ENCODE data around the gene TLR9.

The TLR9 gene

DNA sequence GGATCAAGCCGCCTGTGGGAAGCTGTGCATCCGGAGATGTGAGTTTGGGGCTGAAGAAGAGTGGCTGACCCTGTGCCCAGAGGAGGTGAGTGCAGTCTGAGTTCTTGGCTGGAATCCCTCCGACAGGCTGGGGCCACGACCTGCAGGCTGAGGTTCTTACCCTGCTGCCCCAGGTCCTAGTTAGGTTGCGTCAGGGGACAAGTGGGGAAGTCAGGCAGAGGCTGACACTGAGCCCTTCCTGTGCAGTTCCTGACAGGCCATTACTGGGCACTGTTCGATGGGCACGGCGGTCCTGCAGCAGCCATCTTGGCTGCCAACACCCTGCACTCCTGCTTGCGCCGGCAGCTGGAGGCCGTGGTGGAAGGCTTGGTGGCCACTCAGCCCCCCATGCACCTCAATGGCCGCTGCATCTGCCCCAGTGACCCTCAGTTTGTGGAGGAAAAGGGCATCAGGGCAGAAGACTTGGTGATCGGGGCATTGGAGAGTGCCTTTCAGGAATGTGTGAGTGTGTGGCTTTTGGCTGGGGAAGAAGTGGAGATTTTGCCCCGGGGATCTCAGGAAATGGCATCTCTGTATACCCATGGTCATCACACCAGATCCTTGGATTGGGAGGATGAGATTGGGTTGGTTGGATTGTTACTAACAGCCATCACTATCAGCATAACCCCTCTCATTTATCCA is 21.4 kb upstream of the TLR9 start:
- no peak for DNase-seq (ENCODE audit: low spot score)

DNA sequence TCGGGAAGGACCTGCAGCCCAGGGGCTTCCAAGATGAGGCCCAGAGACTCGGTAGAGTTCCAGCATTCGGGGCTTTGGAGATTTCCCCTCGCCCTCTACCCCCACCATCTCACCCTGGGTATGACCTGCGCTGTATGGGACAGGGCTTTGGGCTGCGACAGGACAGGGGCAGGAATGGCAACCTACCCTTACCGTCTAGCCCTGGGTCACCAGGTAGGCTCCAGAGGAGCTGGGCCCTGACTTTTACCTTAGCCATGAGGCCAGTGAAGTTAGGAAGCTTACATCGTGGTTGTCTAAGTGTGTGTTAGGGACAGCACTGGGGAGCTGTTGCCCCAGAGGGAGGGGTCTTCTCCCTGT is 20.8 kb upstream of the TLR9 start:
- no peak for DNase-seq (ENCODE audit: low spot score)

DNA sequence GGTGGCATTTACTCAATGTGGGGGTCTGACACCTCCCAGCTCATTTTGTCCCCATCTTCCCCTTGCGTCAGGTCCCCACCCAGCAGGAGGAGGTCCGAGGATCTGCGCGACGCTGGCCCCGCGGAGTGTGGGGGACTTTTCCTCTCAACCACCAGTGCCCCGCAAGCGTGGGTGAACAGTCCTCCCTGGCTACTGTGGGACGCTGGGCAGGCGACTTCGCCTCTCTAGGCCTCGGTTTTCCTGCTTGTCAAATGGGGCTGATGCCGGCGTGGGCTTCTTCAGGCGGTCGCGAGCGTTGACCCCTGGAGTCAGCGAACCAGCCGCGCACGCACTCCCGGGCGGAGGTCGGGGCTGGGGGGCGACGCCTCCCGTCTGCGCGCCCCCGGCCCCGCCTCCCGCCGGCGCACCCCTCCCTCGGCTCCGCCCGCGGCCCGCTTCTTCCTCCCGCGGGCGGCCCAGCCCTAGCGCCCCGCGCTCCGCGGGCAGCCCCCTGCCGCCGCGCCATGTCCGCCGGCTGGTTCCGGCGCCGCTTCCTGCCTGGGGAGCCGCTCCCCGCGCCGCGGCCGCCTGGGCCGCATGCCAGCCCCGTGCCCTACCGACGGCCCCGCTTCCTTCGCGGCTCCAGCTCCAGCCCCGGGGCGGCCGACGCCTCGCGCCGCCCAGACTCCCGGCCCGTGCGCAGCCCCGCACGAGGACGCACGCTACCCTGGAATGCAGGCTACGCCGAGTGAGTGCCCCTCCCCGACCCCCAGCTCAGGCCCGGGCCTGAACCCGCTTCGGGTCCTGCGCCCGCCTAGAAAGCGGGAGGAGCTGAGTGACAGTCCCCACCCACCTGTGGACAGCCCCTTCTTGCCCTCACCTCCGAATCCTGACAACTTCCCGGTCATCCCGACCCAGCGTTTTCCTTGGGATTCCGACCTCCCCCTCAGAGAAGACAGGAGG is 20.1 kb upstream of the TLR9 start, which contains the start of gene PPM1M:
Gene PPM1M (plus strand): TSS at position 438 of the 942 bp plus-strand sequence. CDS start 66 bp downstream, at position 504.
- DNase-seq (ENCODE audit: low spot score) = peak; percentile 40

DNA sequence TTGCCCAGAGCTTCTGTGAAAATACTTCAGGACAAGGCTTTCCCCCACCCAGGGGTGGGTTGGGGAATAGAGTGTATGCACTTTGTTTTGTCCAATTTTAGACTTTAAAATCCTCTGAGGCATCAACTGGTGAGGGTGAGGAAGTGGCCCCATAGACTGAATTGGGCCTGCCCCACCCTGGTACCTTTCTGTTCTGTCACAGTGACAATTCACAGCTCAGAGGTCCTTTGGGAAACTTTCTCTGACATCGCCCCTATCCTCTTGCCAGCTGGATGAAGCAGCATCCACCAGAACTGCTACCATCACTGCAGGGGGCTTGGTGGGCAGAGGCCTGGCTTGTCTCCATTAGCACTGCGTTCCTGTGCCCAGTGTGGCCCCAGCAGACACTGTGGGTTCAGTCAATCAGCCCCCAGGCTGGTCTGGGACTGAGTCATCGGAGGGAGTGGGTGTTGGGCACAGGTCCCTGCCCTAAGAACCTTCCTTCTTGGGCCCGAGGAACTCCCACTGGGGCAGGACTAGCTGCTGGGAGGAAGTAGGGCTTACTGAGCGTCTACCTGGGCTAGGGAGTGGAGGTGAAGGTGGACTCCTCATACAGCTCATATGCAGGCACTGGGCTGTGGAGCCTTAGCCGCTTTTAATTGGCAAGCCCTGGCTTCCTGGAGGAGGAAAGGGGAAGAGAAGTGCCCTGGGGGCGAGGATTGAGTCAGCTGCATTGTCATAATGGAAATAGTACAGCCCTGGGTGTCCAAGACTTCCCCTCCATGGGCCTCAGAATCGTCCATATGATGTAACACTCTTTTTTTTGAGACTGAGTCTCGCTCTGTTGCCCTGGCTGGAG is 18.6 kb upstream of the TLR9 start:
- DNase-seq (ENCODE audit: low spot score) = peak; percentile 85

DNA sequence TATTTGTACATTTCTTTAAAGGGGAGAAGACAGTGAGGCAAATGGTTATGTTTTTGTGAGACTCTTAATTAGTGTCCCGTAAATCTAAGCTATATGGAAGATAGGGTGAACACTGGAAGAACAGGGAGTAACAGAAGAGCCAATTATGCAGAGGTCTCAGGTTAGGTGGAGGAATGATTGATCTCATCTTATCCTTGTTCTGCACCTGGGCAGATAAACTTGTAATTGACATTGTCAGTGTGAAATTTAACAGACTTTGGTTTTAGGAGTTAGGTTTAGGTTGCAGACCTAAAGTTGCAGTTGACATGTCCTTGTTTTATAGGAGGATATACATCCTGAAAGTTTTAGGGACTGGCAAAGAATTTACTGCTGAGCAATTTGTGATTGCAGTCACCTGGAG is 16.6 kb upstream of the TLR9 start:
- DNase-seq (ENCODE audit: low spot score) = no peak

DNA sequence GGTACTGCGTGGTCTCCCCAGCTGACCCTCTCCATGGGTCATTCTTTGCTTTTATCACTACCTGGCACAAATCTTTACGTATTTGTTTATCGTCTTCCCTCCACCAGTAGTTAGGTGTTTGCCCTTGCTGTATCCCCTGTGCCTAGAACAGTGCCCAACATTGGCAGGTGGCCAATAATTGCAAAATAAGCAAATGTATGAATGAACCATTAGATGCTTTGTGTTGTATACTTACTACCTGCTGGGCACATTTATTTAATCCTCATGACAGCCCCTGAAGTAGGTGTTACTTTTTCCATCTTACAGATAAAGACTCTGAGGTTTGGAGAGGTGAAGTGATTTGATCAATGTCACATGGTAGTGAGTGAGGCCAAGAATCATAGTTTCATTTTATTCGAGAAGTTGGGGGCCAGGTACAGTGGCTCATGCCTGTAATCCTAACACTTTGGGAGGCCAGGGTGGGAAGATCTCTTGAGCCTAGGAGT is 15.5 kb upstream of the TLR9 start:
- no peak for DNase-seq (ENCODE audit: low spot score)

DNA sequence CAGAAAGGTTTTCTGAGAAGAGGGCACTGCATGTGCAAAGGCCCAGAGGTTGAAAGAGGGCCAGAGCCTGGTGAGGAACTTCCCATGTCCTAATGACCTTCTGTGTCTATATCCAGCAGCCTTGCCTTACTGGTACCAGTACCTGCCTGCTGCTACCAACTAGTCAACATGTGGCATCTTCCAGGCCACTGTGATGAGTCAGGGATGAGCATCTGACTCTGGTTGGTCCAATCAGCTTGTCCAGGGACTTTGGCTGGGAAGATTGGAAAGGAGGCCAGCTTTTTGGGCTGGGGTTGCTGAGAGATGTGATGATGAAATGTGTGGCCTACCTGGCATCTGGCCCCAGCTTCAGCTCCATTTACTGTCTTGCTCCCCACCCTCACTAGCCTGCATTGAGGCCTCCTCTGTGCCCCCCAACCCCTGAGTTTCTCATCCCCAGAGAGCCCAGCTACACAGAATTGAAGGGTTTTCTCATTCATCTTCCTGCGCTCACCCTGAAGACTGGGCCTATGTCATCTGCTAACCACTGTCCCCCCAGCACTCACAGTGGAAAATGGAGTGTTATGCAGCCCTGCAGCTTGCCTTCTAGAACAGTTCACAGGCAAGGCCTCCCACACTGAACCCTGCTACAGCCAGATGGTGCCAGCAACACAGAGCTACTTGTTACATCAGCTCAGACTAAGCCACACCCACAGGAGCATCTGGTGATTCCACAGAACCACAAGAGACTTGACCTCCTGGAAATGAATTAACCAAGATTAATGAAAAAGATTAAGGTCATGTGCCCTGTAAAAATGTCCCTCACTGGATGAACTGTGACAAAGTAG is 14.8 kb upstream of the TLR9 start:
- DNase-seq (ENCODE audit: low spot score) = peak; percentile 66

DNA sequence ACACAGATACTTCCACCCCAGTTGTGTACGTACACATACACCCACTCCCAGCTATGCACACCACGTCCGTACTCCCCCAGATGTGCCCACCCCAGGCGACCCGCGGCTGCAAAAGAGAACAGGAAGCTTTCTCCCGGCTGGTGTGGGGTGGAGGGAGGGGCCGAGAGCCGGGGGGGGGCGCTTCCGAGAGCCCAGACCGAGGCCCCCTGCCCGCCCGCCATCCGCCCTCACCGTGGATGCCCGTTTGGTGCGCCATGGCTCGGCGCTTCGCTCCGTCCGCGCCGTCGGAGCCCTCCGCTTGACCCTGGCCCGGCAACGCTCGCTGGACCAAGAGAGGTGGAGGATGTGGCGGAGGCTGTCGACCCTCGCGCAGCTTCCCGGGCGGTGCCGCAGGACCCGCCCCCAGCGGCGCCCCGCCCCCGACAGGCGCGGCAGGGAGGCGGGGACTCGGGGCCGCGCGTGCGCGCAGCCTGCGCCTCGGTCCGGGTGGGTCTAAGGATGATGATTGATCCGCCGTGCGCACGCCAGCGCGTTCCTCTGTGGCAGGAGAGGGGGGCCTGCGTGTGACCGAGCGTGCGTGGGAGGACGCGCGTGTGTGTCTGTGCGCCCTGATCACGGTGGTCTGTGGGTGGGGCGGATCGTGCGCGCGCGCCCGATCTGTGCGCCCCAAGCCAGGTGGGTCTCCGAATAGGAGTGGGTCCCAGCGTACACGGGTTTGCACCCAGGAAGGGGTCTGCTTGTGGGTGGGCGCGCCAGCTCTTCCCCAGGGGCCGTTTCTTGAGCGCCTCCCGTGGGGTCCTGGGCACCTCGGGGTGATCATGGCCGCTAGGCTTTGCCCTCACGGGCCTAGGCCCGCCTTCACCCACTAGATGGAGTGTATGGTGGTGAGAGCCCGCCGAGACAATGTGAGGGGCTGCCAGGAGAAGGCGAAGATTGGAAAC is 13.6 kb upstream of the TLR9 start, which contains the start of gene TWF2:
Gene TWF2 (minus strand): TSS at position 398 of the 941 bp plus-strand sequence. CDS start 142 bp downstream, at position 256.
- peak; percentile 85 for DNase-seq (ENCODE audit: low spot score)

DNA sequence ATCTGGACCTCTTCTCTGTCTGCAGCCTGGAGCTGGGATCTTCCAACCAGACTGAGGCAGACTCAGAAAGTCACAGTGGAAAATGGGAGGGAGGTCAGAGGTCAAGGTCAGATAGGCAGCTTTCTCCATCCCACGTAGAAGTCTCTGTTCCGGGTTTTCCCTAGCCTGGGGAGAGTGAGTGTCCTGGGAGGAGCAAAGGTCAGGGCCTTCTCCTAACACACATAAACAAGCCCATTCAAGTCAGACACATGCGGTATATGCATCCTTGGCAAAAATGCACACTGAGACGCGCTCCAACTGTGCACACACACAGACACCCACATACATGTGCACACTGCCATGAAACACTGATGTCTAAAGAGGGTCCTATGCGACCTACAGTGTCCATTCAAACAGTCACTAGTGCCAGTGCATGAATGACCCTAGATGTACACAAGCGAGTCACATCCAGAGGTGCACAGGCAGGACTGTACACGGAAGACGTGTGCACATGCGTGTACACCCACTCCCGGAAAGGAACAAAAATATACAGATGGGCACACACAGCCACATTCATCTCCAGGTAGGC is 12.8 kb upstream of the TLR9 start:
- peak; percentile 42 for DNase-seq (ENCODE audit: low spot score)

DNA sequence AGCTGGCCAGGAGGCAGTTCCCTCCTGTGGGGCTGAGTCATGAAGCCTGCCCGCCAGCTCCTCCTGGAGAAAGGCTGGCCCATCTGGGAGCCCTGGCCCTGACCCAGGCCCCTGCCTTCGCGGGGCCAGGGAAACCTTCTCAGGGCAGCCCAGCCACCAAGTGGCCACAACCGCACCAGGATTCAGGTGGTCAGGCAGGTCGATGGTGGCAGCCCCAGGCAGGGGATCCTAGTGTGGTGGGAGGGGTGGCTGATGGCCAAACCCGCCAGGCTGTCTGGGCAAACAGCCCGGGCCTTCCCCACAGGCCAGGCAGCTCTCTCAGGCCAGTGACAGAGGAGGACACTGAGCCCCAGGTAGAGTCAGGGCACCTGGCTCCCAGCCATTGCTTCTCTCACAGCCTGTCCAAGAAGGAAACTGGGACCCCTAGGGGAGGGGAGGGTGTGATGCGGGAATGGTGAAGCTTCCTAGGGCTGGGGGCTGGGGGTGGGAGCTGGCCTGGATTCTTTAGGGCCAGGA is 12.3 kb upstream of the TLR9 start:
- DNase-seq (ENCODE audit: low spot score) = peak; percentile 94

DNA sequence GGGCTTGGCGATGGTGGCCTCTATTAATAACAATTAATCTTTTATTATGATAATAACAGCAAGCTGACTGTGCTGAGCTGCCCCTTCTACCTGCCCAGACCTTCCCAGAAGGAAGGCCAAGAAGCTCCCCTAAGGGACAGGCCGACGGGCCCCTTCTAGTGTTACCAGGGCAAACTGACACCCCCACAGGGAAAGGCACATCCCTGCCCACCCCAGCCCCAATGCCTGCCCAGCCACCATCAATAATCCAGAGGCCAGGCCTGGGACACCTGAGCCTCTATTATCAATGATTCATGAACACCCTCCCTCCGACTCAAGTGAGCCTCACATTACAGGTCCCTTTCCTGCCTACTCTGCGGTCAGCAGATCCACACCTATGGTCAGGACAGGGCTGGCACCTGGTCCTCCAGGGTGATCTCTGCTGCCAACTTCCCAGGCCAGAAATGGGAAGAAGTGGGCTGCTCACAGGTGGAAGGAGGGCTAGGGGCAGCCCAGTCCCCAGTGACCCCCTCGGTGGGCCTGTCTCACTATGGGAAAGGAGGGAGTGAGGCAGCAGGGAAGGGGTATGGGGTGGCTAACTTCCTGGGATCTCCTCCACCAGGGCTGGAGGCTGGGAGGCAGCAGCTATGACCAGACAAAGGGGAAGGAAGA is 11.7 kb upstream of the TLR9 start:
- DNase-seq (ENCODE audit: low spot score) = peak; percentile 66

DNA sequence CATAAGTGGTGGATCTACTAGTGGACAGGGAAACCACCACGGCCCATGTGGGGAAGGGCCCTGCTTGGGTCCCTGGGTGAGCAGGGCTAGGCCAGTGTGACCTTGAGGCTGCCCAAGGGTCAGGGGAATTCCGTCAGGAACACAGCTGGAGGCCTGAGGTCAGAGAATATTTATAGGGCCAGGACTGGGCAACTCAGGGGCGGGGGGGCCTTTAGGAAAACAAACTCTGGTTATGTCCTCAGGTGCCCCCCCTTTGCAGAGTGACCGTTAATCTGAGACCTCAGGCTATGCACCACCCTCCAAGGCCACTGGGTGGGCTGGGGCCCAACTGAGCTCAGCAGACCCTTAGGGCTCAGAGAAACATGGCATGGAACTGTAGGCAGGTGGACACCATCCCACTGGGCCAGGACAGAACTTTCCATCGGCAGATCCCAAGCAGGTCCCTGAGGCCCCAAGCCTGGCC is 11.0 kb upstream of the TLR9 start:
- no peak for DNase-seq (ENCODE audit: low spot score)

DNA sequence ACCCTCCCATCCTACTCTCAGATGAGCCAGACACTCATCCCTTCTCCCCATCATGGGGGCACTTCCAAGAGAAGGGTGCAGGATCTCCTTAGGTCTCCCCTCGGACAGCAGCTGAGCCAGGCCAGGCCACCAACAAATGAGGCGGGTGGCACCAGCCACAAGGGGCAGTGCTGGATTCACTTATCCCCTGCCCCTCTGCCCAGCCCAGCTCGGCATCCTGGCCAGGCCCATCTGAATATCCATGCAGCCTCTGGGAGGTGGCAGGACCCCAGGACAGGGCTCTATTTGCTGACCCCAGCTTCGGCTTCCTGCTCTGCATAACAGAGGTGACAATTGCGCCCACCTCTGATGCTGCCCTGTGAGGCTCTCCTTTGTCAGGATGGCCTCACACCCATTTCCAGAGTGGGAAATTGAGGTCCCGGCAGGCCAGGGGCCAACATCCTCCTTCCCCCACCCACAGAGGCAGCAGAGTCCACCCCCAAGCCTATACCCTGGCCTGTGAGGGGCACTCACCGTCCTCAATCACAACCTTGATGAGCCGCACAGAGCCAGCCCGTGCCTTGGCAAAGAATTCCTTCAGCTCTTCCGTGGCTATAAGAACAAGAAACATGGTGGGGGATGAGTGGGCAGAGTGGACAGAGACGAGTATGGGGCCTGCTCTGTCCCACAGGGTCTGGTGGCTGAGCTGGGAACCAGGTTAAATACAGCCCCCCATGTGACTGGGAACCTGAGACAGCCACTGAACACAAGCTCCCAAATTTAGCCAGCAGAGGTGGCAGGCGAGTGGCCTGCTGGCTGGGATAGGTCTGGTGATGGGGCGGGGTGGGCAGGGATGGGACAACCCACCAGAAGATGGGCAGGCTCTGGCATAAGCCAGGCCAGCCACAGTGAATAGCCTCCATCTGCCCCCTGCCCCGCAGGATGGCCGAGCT is 9.3 kb upstream of the TLR9 start:
- no peak for DNase-seq (ENCODE audit: low spot score)

DNA sequence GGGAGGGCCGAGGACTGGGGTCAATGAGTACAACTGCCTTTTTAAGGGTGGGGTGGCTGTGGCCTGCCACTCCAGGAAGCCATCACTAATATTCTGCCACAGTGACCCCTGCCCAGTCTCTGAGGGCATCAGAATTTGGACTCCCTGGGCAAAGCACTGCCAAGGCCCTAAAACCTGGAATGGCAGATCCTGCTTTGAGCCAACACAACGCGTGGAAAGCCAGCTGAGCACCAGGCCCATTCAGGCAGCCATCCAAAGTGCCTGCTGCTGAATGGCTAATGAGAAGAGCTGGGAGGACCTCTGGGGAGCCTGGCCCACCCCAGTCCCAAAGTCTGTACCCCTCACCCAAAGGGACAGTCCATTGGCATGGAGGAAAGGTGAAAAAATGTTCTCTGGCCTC is 8.5 kb upstream of the TLR9 start:
- DNase-seq (ENCODE audit: low spot score) = no peak

DNA sequence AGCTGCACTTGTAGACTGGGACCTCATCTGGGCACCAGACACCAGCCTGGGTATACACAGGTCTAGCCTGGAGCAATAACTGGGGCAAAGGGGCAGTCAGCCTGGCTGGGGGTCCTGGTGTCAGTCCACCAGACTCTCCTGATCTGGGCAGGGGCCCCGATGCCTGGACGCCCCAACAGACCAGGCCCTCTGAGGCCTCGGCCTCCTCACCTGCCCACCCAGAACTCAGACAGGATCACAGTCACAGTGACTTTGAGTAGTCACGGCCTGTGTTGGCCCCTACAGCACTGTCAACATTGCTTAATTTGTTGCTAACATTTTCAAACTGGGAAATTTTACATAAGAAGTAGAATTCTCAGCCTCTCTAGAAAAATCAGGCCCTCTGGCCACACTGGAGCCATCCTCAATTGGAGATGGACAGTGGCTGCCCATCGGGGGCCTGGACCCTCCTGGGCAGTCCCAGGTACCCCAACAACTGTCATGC is 7.7 kb upstream of the TLR9 start:
- no peak for DNase-seq (ENCODE audit: low spot score)

DNA sequence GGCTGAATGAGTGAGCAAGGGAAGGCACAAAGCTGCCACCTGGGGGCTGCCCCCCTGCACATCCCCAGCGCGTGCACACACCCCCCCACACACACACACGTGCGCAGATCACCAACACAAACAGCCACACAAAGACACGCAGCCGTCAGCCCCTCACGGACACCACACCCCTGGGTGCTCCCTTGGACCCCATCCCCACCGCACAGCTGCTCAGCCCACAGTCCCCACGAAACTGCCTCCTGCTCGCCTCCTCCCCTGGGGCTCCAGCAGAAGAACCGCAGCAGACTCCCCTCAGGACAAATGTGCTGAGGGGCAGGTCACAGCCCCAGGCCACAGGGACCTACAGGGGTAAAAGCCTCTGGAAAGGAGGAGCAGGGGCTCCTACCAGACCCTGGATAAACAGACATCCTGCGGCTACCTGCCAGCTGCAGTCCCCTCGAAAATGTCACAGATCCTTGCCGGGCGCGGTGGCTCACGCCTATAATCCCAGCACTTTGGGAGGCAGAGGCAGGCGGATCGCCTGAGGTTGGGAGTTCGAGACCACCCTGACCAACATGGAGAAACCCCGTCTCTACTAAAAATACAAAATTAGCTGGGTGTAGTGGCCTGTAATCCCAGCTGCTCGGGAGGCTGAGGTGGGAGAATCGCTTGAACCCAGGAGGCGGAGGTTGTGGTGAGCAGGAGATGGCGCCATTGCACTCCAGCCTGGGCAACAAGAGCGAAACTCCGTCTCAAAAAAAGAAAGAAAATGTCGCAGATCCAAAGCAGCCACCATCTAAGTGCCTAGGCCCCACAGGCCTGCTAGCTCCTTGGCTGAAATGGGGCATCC is 7.0 kb upstream of the TLR9 start:
- DNase-seq (ENCODE audit: low spot score) = no peak
